GM13977 (cell line): Measurements from ENCODE around the gene MYB.

Experiments used
- DNase-seq: peaks from one replicate; pipeline ENCODE4 v3.0.0; 2012; ENCODE audit warnings: low spot score
- CTCF ChIP-seq: IDR thresholded peaks from 2 replicates; pipeline ENCODE4 v1.5.1; 2012; ENCODE audit warnings: mild to moderate bottlenecking, control low read depth; ENCODE audit not compliant: insufficient read depth; ENCODE audit errors: extremely low read depth, missing control alignments
- in situ Hi-C: fragments of 300-500 bp; cut with MboI; formaldehyde crosslinking; loops from one replicate; pipeline ENCODE4 v1.12.0; 2022; ENCODE audit warnings: low sequenced_read_pairs, low pct_unique_long_range_greater_than_20kb, mixed read lengths, inconsistent platforms; ENCODE audit not compliant: unreplicated experiment

MYB gene

GRCh38 chr6:135268740-135269139 lies 87.6 kb downstream of the MYB start:
- DNase-seq, result no peak
- TF ChIP-seq CTCF, result no peak
- in situ Hi-C loops, result no loop called here
